Activated naive CD4-positive, alpha-beta T cell (primary cell): ENCODE results near the gene MALRD1.
"Not testable (repeated sequence)": the region's sequence is repeated elsewhere in the genome, so short reads cannot be mapped to it uniquely, and the experiment has no call there.

Experiments used
- DNase-seq, 4 experiments: peaks; one replicate each; lab custom pipeline; 2025; lab: John Stamatoyannopoulos, UW

MALRD1 gene

GRCh38 chr10:19493917-19494316 is 445.3 kb downstream of the MALRD1 start:
- DNase-seq = no peak

- no peak for DNase-seq
Observed at GRCh38 chr10:19497026-19497425, 448.4 kb downstream of the MALRD1 start.

- no peak for DNase-seq
Observed at GRCh38 chr10:19498393-19499290, 450.0 kb downstream of the MALRD1 start.

- DNase-seq = no peak
Observed at GRCh38 chr10:19499291-19499770, 450.7 kb downstream of the MALRD1 start.

GRCh38 chr10:19500959-19501358 is 452.4 kb downstream of the MALRD1 start:
- no peak for DNase-seq

GRCh38 chr10:19505320-19506312 is 457.0 kb downstream of the MALRD1 start:
- DNase-seq = no peak

- DNase-seq = not testable (repeated sequence)
Observed at GRCh38 chr10:19510005-19510732, 461.6 kb downstream of the MALRD1 start.

GRCh38 chr10:19518109-19518508 is 469.5 kb downstream of the MALRD1 start:
- DNase-seq = no peak

GRCh38 chr10:19518632-19519031 is 470.0 kb downstream of the MALRD1 start:
- no peak for DNase-seq

GRCh38 chr10:19531324-19531723 is 482.7 kb downstream of the MALRD1 start:
- no peak for DNase-seq

- no peak for DNase-seq
Observed at GRCh38 chr10:19532411-19532810, 483.8 kb downstream of the MALRD1 start.

GRCh38 chr10:19541299-19541698 is 492.7 kb downstream of the MALRD1 start:
- no peak for DNase-seq

GRCh38 chr10:19546224-19546623 is 497.6 kb downstream of the MALRD1 start:
- DNase-seq = no peak

- DNase-seq = no peak
Observed at GRCh38 chr10:19549503-19549902, 500.9 kb downstream of the MALRD1 start.

GRCh38 chr10:19556666-19557065 is 508.1 kb downstream of the MALRD1 start:
- DNase-seq = no peak

- DNase-seq = no peak
Observed at GRCh38 chr10:19561181-19561580, 512.6 kb downstream of the MALRD1 start.

- no peak for DNase-seq
Observed at GRCh38 chr10:19563388-19564141, 515.0 kb downstream of the MALRD1 start.

GRCh38 chr10:19570120-19570519 is 521.5 kb downstream of the MALRD1 start:
- no peak for DNase-seq

- no peak for DNase-seq
Observed at GRCh38 chr10:19570991-19571390, 522.4 kb downstream of the MALRD1 start.

GRCh38 chr10:19572056-19572455 is 523.5 kb downstream of the MALRD1 start:
- DNase-seq = no peak

- DNase-seq = no peak
Observed at GRCh38 chr10:19576576-19576975, 528.0 kb downstream of the MALRD1 start.
